Duodenal mucosa (tissue), 2 donors: ENCODE data around the gene GAPVD1.

Experiments used
- H3K27ac ChIP-seq: one replicate; pipeline ENCODE4 v1.7.0; 2013; ENCODE audit warnings: low read depth, low read length
- H3K27me3 ChIP-seq, 2 donors: one replicate each; pipeline ENCODE4 v1.7.0; 2013; ENCODE audit warnings: low read length in 2 of 2, control low read depth in 1 of 2; ENCODE audit not compliant: insufficient read depth in 2 of 2, control insufficient read depth in 1 of 2
- H3K36me3 ChIP-seq, 2 donors: one replicate each; pipeline ENCODE4 v1.7.0; 2013; ENCODE audit warnings: low read length in 2 of 2, control low read depth in 1 of 2; ENCODE audit not compliant: insufficient read depth in 2 of 2, control insufficient read depth in 1 of 2
- H3K4me1 ChIP-seq, 2 donors: one replicate each; pipeline ENCODE4 v1.7.0; 2013; ENCODE audit warnings: low read length in 2 of 2, control low read depth in 1 of 2; ENCODE audit not compliant: insufficient read depth in 2 of 2, control insufficient read depth in 1 of 2
- H3K4me3 ChIP-seq, 2 donors: one replicate each; pipeline ENCODE4 v1.7.0; 2013; ENCODE audit warnings: low read length in 2 of 2, low read depth in 1 of 2
- H3K9ac ChIP-seq, 2 donors: one replicate each; pipeline ENCODE4 v1.7.0; 2013; ENCODE audit warnings: low read length in 2 of 2, low read depth in 1 of 2
- H3K9me3 ChIP-seq, 2 donors: one replicate each; pipeline ENCODE4 v1.7.0; 2013; ENCODE audit warnings: low read length in 2 of 2, control low read depth in 1 of 2; ENCODE audit not compliant: control insufficient read depth in 1 of 2

Gene GAPVD1

GRCh38 chr9:125330587-125330986 is 69.0 kb downstream of the GAPVD1 start:
- Histone ChIP-seq H3K27ac (no peak overlapping the region), H3K9me3 (no peaks in the 10 kb centered on the region)

GRCh38 chr9:125332527-125332926 is 70.9 kb downstream of the GAPVD1 start:
- Histone ChIP-seq H3K9me3 (no peaks in the 10 kb centered on the region), H3K4me3 (no peak overlapping the region), H3K27ac (no peak overlapping the region), H3K36me3 (peaks cover 22 to 52% of the 10 kb centered on the region in 2 donors), H3K27me3 (no peaks in the 10 kb centered on the region), H3K4me1 (no peaks in the 10 kb centered on the region), H3K9ac (no peak overlapping the region)

More at GRCh38 chr9:125330587-125330986, 69.0 kb downstream of the GAPVD1 start:
- peaks cover 12 to 57% of the 10 kb centered on the region in 2 donors for H3K36me3 ChIP-seq
- no peak overlapping the region for H3K4me3 ChIP-seq
- H3K27me3 ChIP-seq: no peaks in the 10 kb centered on the region
- H3K9ac ChIP-seq: no peak overlapping the region
- no peaks in the 10 kb centered on the region for H3K4me1 ChIP-seq

- H3K36me3 ChIP-seq: peaks cover 26 to 68% of the 10 kb centered on the region in 2 donors
- H3K9me3 ChIP-seq: no peaks in the 10 kb centered on the region
- H3K27me3 ChIP-seq: no peaks in the 10 kb centered on the region
- no peak overlapping the region for H3K4me3 ChIP-seq
- no peak overlapping the region for H3K9ac ChIP-seq
- H3K4me1 ChIP-seq: no peaks in the 10 kb centered on the region
- H3K27ac ChIP-seq: no peak overlapping the region
These were observed 75.6 kb downstream of the GAPVD1 start for GRCh38 chr9:125337236-125337635.

- Histone ChIP-seq H3K9ac (no peak overlapping the region), H3K36me3 (peaks cover 21 to 57% of the 10 kb centered on the region in 2 donors), H3K4me1 (no peaks in the 10 kb centered on the region), H3K9me3 (no peaks in the 10 kb centered on the region), H3K4me3 (no peak overlapping the region), H3K27me3 (no peaks in the 10 kb centered on the region), H3K27ac (no peak overlapping the region)
These were observed 77.3 kb downstream of the GAPVD1 start for GRCh38 chr9:125338929-125339328.

GRCh38 chr9:125341566-125341965 is 79.9 kb downstream of the GAPVD1 start:
- Histone ChIP-seq H3K27me3 (no peaks in the 10 kb centered on the region), H3K9ac (no peak overlapping the region), H3K36me3 (peaks cover 22 to 65% of the 10 kb centered on the region in 2 donors), H3K27ac (no peak overlapping the region), H3K4me1 (no peaks in the 10 kb centered on the region), H3K9me3 (no peaks in the 10 kb centered on the region), H3K4me3 (no peak overlapping the region)

- Histone ChIP-seq H3K9ac (no peak overlapping the region), H3K9me3 (no peaks in the 10 kb centered on the region), H3K4me1 (no peaks in the 10 kb centered on the region), H3K27ac (no peak overlapping the region), H3K4me3 (no peak overlapping the region), H3K27me3 (no peaks in the 10 kb centered on the region), H3K36me3 (peaks cover 25 to 63% of the 10 kb centered on the region in 2 donors)
These were observed 82.1 kb downstream of the GAPVD1 start for GRCh38 chr9:125343518-125344275.

- no peak overlapping the region for H3K4me3 ChIP-seq
- H3K9me3 ChIP-seq: peaks cover 0 to 3% of the 10 kb centered on the region in 2 donors
- no peaks in the 10 kb centered on the region for H3K4me1 ChIP-seq
- no peak overlapping the region for H3K9ac ChIP-seq
- peaks cover 35 to 65% of the 10 kb centered on the region in 2 donors for H3K36me3 ChIP-seq
- no peak overlapping the region for H3K27ac ChIP-seq
- H3K27me3 ChIP-seq: no peaks in the 10 kb centered on the region
These were observed 84.6 kb downstream of the GAPVD1 start for GRCh38 chr9:125346080-125346732.

- Histone ChIP-seq H3K9ac (no peak overlapping the region), H3K27me3 (no peaks in the 10 kb centered on the region), H3K4me1 (no peaks in the 10 kb centered on the region), H3K4me3 (no peak overlapping the region), H3K36me3 (peaks cover 33 to 86% of the 10 kb centered on the region in 2 donors), H3K9me3 (peaks cover 0 to 2% of the 10 kb centered on the region in 2 donors), H3K27ac (no peak overlapping the region)
These were observed 94.0 kb downstream of the GAPVD1 start for GRCh38 chr9:125355601-125356000.

GRCh38 chr9:125356032-125356431 is 94.4 kb downstream of the GAPVD1 start:
- Histone ChIP-seq H3K36me3 (peaks cover 30 to 86% of the 10 kb centered on the region in 2 donors), H3K27me3 (no peaks in the 10 kb centered on the region), H3K4me1 (no peaks in the 10 kb centered on the region), H3K9me3 (no peaks in the 10 kb centered on the region), H3K9ac (no peak overlapping the region), H3K4me3 (no peak overlapping the region), H3K27ac (no peak overlapping the region)

GRCh38 chr9:125359011-125359410 is 97.4 kb downstream of the GAPVD1 start:
- no peaks in the 10 kb centered on the region for H3K27me3 ChIP-seq
- peaks cover 35 to 83% of the 10 kb centered on the region in 2 donors for H3K36me3 ChIP-seq
- no peaks in the 10 kb centered on the region for H3K9me3 ChIP-seq
- H3K27ac ChIP-seq: no peak overlapping the region
- H3K4me3 ChIP-seq: no peak overlapping the region
- H3K4me1 ChIP-seq: no peaks in the 10 kb centered on the region
- H3K9ac ChIP-seq: no peak overlapping the region
